Left forelimb (tissue), 1 donor: ENCODE measurements around the gene GBP7.
"Not testable (repeated sequence)": the region's sequence is repeated elsewhere in the genome, so short reads cannot be mapped to it uniquely, and the experiment has no call there.

ENCODE experiments used
- DNase-seq: peaks from one replicate; pipeline ENCODE4 v3.0.0-alpha.2; 2018; ENCODE audit warnings: low spot score

Gene GBP7

DNA sequence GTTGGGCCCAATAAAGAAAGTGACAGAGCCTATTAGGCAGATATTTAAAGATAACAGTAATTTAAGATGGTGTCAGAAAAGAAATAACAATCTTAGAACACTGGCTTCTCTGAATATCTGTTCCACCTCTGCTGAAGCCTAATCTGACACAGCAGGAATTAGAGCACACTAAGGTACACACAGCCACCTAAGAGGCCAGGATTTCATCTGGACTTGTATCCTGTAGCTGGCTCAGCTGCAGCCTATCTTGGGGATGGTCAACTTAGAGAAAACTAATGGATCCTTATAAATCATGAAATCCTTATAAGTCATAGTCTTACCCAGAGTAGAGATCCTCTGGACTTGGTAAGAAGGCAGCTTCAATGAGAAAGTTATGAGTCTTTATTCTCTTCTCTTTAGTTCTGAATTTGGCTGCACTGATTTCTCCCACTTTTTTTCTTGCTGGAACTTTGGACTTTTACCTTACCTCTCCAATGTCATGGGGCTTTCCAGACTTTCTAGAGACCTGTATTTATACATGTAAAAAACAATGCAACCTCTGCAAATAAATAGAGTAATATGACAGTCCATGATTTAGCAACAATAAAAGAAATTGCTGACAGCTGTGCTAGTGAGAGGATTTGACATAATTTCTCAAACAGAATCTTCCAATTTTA is at the start of gene GBP7:
Gene GBP7 (minus strand): TSS at position 403 of the 656 bp plus-strand sequence. CDS start 4,068 bp downstream, outside the sequence.
- no peak for DNase-seq

DNA sequence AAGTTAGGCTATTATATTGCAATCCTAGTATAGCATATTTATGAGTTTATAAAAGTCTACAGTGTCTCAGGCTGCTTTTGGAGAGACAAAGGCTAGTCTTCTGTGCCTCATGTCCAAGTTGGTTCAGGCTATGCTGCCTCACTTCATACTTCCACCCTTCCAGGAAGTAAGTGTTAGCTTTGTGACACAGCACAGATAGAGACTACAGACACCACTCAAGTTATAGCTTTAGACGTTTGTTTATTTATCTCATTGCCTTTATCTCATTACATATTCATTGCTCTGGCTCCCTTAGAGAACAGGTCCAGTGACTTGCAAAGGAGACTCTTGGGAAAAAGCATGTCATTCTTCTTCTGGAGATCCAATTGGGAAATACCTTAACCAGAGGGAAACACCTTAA is 45.5 kb upstream of the GBP7 start:
- DNase-seq = no peak

DNA sequence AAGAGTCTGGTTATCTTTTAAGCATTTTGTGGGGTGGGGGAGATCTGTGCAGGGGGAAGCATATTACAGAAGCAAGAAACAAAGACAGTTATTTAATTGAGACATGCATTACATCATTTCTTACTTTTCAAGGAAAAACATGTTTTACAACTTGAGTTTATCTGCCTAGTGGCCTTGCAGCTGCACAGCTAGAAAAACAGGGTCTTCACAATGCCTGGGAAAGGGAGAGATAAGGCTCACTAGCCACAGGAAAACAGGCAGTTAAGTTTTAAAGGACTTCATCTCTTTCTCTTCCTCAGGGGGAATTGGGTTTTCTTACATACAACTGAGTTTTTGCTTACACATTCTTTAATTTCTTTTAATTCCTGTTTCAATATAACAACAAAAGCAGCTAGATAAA is 44.0 kb upstream of the GBP7 start:
- not testable (repeated sequence) for DNase-seq

GRCh38 chr1:89218941-89219340 is 43.1 kb upstream of the GBP7 start:
- not testable (repeated sequence) for DNase-seq

GRCh38 chr1:89213347-89213746 is 37.5 kb upstream of the GBP7 start:
- DNase-seq = no peak

- DNase-seq = no peak
Observed at GRCh38 chr1:89211035-89211634, 35.3 kb upstream of the GBP7 start.

- DNase-seq = no peak
Observed at GRCh38 chr1:89206373-89206772, 30.6 kb upstream of the GBP7 start.

- DNase-seq = no peak
Observed at GRCh38 chr1:89203166-89203565, 27.4 kb upstream of the GBP7 start.

DNA sequence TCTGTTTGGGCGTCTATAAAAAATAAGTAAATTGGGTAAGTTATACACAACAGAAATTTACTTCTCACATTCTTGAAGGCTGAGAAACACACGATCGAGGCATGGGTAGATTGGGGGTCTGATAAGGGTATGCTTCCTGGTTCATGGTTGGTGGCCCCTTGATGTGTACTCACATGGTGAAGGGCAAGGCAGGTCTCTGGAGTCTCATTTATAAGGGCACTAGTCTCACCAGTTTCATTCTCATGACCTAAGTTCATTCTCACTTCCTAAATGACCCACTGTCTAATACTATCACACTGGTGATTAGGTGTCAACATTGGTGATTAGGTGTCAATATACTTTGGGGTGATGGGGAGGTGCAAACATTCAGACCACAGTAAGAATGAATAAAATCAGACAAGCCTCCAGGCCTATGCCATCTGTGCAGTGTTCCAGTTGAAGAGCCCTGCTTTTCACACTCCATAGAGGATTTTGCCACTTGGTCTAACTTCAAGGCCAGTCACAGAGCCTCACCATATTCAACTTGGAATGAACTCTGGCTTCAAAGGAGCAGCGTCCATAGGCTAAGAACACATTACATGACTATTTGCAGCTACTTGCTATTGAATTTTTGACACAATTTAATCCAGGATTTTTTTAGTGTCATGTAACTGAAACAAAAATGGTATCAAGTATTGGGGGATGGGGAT is 25.4 kb upstream of the GBP7 start:
- no peak for DNase-seq

- DNase-seq = no peak
Observed at GRCh38 chr1:89200663-89201062, 24.9 kb upstream of the GBP7 start.

GRCh38 chr1:89199525-89200031 is 23.8 kb upstream of the GBP7 start:
- no peak for DNase-seq

GRCh38 chr1:89198491-89199072 is 22.8 kb upstream of the GBP7 start, which contains the start of gene GBP4:
Gene GBP4 (minus strand): TSS chr1:89198942. CDS start chr1:89198834, 108 bp downstream.
- no peak for DNase-seq

GRCh38 chr1:89198081-89198480 is 22.3 kb upstream of the GBP7 start:
- DNase-seq = no peak

- no peak for DNase-seq
Observed at GRCh38 chr1:89195476-89195875, 19.7 kb upstream of the GBP7 start.

GRCh38 chr1:89191314-89191713 is 15.5 kb upstream of the GBP7 start:
- no peak for DNase-seq

DNA sequence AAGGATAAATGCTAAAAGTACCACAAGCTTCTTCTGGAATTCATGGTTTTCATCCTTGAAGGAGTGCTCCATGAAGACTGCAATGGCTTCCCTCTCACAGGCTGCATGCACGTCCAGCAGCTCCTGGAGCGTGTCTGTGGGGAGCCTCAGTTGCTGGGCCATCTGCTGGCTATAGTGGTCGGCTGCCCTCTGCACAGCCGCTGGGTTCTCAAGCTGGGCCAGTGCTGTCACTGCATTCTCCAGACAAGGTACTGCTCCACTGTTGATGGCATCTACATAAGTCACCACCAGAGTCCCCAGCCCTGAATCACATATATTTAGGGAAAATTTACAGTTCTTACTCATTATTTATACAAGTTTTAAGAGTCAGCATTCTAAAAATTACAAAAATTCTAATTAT is 14.2 kb upstream of the GBP7 start:
- no peak for DNase-seq

DNA sequence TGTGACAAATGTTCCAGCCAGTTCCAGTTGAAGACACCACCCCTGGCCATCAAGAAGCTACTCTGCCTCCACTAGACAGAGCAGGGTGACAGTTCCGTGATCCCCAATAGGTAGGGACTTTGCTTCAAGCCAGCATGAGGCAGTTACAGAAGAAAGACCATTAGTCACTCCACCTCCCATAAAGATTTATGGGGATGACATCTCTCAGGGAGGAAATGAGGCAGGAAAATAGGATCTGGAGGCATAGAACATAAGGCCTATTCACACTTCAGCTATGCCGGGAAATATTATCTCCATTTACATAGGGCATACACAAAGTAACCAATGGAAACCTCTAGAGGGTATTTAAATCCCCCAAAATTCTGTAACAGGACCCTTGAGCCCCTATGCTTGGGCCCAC is 3.5 kb upstream of the GBP7 start:
- no peak for DNase-seq

DNA sequence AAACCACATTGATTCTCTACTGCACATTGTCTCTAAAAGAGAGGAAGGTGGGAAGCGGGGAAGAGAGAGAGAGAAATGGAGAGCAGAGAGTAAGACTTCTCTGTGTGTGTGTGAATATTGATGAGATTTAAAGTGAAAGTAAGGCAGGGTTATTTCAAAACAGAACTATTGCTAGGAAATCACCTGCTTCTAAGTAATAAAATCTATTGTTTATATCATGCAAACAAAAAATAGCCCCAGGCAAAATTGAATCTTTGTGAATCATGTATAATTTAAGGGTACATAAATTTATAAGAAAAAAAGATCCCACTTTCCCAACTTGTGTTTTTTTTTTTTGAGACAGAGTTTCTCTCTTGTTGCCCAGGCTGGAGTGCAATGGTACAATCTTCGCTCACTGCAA is 1.2 kb upstream of the GBP7 start:
- DNase-seq = no peak

- no peak for DNase-seq
Observed at GRCh38 chr1:89174491-89174890, 1.3 kb downstream of the GBP7 start.

DNA sequence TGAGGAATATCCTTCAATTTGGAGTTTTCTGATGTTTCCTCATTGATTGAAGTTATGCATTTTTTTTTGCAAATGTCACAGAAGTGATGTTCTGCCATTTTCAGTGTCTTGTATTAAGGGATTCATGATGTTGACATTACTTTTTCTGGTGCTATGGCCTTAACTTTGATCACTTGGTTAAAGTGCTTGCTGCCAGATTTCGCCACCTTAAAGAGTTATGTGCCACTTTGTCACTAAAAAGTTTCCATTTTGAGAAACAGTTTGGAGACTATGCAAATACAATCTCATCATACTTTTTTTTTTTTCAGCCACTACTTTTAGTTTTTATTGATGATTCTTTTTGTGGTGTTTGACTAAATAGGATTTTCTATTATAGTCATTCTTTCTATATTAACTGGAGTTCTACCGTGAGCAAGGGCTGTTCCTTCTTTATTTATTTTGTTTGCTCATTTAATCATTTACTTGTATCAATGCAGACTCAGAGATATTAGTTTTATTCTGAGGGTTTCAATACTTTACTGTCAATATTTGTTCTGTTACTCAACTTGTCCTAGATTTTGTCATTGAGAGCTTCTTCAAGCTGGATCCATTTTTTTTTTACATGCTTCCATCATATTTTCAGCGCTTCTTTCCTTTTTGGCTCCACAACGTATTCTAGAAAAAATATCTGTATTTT is 3.2 kb downstream of the GBP7 start:
- DNase-seq = no peak

GRCh38 chr1:89171067-89171438 is 4.8 kb downstream of the GBP7 start:
- no peak for DNase-seq
